BJ (cell line): ENCODE results near the gene TMEFF2. TPM values are rescaled to one million over a fixed set of nuclear protein-coding genes. Genes with fewer than 3 reads are reported as not detected.
A peak's percentile ranks its signal among the peaks of the same experiment; 100 is the strongest.

Experiments used
- CTCF ChIA-PET: fragments of 350-600 bp; formaldehyde crosslinking; extraction: SDS; loops from one replicate; lab custom pipeline; 2021; ENCODE audit warnings: antibody characterized with exemption, inconsistent platforms; lab: Yijun Ruan, JAX
- POLR2A ChIA-PET: fragments of 300-600 bp; sonication (Branson Sonifier 250); formaldehyde crosslinking; extraction: SDS; loops from one replicate; lab custom pipeline; 2021; ENCODE audit warnings: antibody characterized with exemption; lab: Charles Lee
- DNase-seq: peaks from one replicate; pipeline ENCODE4 v3.0.0-alpha.2; 2011; ENCODE audit warnings: low read depth
- H3K27me3 ChIP-seq: 2 replicates; pipeline ENCODE4 v1.6.0; 2011; ENCODE audit warnings: low read length; ENCODE audit not compliant: control insufficient read depth, insufficient read depth
- H3K36me3 ChIP-seq: 2 replicates; pipeline ENCODE4 v1.5.1; 2011; ENCODE audit warnings: low read length; ENCODE audit not compliant: control insufficient read depth, insufficient read depth
- H3K4me3 ChIP-seq: 2 replicates; pipeline ENCODE4 v1.5.1; 2011; ENCODE audit warnings: low read depth, mild to moderate bottlenecking, control low read depth, low read length
- CTCF ChIP-seq: IDR thresholded peaks from 2 replicates; pipeline ENCODE4 v1.5.1; 2011; ENCODE audit warnings: low read depth, mild to moderate bottlenecking, control low read depth, inconsistent platforms, low read length, moderate library complexity; ENCODE audit not compliant: insufficient read depth
- polyA plus RNA-seq: library from polyadenylated mRNA; depleted of rRNA; stranded (reverse); fragments of >200 nt; gene quantifications from 2 replicates; pipeline ENCODE4 v1.2.3, GENCODE V29; 2011

TMEFF2 gene
- polyA plus RNA-seq, 1 experiment: 0.33 TPM

- ChIA-PET POLR2A (no interaction called here), CTCF (interaction anchor here (0.7 to 10.6 kb wide), 3 partner anchors 88 to 344 kb away, joined by 3 to 232 read pairs (median 4); no protein-coding TSS in a partner anchor)
- H3K36me3 ChIP-seq: no peaks in the 10 kb centered on the region
Observed at GRCh38 chr2:192157776-192158175, 37.0 kb downstream of the TMEFF2 start.

DNA sequence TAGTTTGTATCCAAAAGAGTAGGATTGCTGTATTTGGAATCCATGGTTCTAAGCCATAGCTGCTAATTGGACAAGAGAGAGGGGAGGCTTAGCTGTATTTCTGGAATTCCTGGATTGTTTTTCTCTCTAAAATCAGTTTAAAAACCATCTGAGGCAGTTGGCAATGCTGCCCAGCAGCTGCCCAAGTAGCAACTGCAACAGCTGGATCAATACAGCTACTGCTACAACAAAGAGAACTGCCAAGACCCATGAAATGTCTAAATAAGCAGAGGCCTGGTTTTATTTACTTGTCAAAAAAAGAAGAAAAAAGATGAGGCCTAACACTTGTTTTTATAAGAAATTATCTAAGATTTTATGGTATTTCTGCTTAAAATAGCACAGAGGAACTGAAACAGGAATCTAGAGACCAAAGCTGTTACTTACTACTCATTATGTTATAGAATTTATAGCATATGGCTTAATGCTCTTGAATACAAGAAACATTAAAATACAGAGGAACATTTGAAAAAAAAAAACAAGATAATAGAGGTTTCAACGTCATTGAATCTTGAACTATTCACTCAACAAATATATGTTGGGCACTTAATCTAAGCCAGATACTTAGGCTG, 39.1 kb downstream of the TMEFF2 start:
- Histone ChIP-seq H3K27me3 (no peaks in the 10 kb centered on the region), H3K36me3 (no peaks in the 10 kb centered on the region), H3K4me3 (no peak overlapping the region)
- CTCF ChIA-PET: interaction anchor here (0.6 to 10.6 kb wide), 5 partner anchors 287 to 617 kb away, joined by 3 to 232 read pairs (median 3); no protein-coding TSS in a partner anchor
- no peak for TF ChIP-seq CTCF
- DNase-seq: no peak
- POLR2A ChIA-PET: no interaction called here

More at GRCh38 chr2:192157776-192158175, 37.0 kb downstream of the TMEFF2 start:
- Histone ChIP-seq H3K4me3 (no peak overlapping the region), H3K27me3 (no peaks in the 10 kb centered on the region)
- no peak for TF ChIP-seq CTCF
- no peak for DNase-seq

DNA sequence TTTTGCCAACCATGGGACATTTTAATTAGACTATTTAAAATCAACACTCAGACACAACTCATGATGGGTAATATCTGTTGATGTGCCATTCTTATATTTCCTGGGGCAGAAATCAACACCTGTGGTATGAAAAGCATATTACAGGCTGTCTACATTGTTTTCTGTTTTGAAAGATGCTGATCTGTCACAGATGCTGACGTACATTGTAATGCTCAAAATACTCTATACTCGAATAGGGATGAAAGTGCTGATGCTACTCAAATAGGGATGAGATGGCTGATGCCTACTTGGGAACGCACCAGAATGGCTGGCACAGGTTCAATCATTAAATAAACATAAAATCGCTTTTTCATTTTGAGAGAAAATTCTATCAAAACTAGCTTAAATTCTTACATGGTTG, 41.2 kb downstream of the TMEFF2 start:
- no peak for TF ChIP-seq CTCF
- ChIA-PET CTCF (interaction anchor here (0.9 to 10.6 kb wide), 3 partner anchors 9 to 340 kb away, joined by 4 to 232 read pairs (median 7); no protein-coding TSS in a partner anchor), POLR2A (no interaction called here)
- H3K27me3 ChIP-seq: no peaks in the 10 kb centered on the region
- no peak overlapping the region for H3K4me3 ChIP-seq
- DNase-seq: no peak
- H3K36me3 ChIP-seq: no peaks in the 10 kb centered on the region

- H3K36me3 ChIP-seq: no peaks in the 10 kb centered on the region
- no peak overlapping the region for H3K4me3 ChIP-seq
- ChIA-PET CTCF (interaction anchor here (0.8 to 0.9 kb wide), 2 partner anchors 9 to 340 kb away, joined by 3 to 4 read pairs; no protein-coding TSS in a partner anchor), POLR2A (no interaction called here)
- H3K27me3 ChIP-seq: no peaks in the 10 kb centered on the region
- no peak for TF ChIP-seq CTCF
- no peak for DNase-seq
Observed at GRCh38 chr2:192151853-192152252, 42.9 kb downstream of the TMEFF2 start.

DNA sequence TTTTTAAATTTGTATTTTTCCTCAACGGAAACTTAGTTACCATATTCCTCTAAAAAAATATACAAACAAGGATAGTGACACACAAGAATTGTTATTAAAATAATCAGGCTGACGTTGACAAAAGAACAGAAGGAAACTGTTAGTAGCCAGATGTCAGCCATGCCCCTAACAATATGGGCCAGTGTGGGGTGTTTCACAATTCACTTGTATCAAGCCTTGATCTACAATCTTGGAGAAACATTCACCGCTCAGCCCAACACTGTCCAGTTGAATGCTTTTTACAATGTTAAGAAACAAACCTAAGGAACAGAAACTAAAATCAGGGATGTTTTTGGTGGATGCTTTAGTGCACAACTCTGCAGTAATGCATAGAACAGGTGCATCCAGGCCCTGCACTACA, 44.6 kb downstream of the TMEFF2 start:
- TF ChIP-seq CTCF: no peak
- Histone ChIP-seq H3K36me3 (no peaks in the 10 kb centered on the region), H3K27me3 (no peaks in the 10 kb centered on the region), H3K4me3 (no peak overlapping the region)
- ChIA-PET CTCF (no interaction called here), POLR2A (no interaction called here)
- DNase-seq: peak; percentile 18
